Gastrocnemius medialis (tissue), 4 donors: ENCODE measurements around the gene MME.

Source experiments
- POLR2A ChIP-seq, 2 donors: fragments of 450-650 bp; IDR thresholded peaks; one replicate each; pipeline ENCODE4 v1.6.1; 2017; ENCODE audit warnings: antibody characterized with exemption in 2 of 2, mild to moderate bottlenecking in 2 of 2, moderate library complexity in 2 of 2
- TF ChIP-seq, protein P1 (sequence below), 5 experiments: fragments of 450-650 bp in 3 of 5; fragments of 200-600 bp in 2 of 5; sonication (generic) in 2 of 5; IDR thresholded peaks in 4 of 5; conservative IDR thresholded peaks in 1 of 5; 1 replicate in 4 of 5; 2 replicates in 1 of 5; pipeline ENCODE4 v1.5.1; 2016 to 2019; ENCODE audit warnings: antibody characterized with exemption in 5 of 5, mild to moderate bottlenecking in 3 of 5, moderate library complexity in 3 of 5

DNA sequence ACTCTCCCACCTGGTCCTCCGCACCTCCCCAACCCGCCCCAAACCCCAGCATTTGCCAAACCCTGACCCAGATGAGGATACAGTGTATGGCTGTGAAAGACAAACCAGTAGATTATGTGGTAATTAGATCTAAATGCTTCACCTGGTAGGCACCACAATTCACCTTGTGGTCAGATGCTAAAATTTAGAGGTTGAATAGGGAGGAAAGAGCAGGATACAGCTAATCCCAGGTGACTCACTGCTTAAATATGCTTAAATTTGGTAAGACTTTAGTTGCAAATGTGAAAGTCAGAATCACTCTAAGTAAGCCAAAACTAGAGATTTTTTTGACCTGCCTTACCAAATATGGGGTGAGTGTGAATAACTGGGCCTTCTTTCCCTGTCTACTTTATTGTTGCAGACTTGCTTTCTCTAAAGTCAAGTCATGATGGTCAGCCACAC, 105.5 kb downstream of the MME start:
- TF ChIP-seq, protein P1, sequence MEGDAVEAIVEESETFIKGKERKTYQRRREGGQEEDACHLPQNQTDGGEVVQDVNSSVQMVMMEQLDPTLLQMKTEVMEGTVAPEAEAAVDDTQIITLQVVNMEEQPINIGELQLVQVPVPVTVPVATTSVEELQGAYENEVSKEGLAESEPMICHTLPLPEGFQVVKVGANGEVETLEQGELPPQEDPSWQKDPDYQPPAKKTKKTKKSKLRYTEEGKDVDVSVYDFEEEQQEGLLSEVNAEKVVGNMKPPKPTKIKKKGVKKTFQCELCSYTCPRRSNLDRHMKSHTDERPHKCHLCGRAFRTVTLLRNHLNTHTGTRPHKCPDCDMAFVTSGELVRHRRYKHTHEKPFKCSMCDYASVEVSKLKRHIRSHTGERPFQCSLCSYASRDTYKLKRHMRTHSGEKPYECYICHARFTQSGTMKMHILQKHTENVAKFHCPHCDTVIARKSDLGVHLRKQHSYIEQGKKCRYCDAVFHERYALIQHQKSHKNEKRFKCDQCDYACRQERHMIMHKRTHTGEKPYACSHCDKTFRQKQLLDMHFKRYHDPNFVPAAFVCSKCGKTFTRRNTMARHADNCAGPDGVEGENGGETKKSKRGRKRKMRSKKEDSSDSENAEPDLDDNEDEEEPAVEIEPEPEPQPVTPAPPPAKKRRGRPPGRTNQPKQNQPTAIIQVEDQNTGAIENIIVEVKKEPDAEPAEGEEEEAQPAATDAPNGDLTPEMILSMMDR (IDR thresholded peaks at IDR 0.05 in 4 of 5, conservative IDR thresholded peaks at IDR 0.05 in 1 of 5) = no peak
- no peak for TF ChIP-seq POLR2A (IDR thresholded peaks at IDR 0.05)
